Measurements from ENCODE around the gene PCCA.
"Not testable (repeated sequence)": the region's sequence is repeated elsewhere in the genome, so short reads cannot be mapped to it uniquely, and the experiment has no call there.

Gene PCCA

GRCh38 chr13:100247937-100248336, 159.0 kb downstream of the PCCA start:
- no peak for DNase-seq

GRCh38 chr13:100254002-100254401, 165.1 kb downstream of the PCCA start:
- no peak for DNase-seq

- no peak for DNase-seq
These were observed 173.5 kb downstream of the PCCA start for GRCh38 chr13:100262404-100262803.

- DNase-seq = no peak
These were observed 177.1 kb downstream of the PCCA start for GRCh38 chr13:100266026-100266425.

GRCh38 chr13:100269837-100270236, 180.9 kb downstream of the PCCA start:
- DNase-seq = no peak

- no peak for DNase-seq
These were observed 184.2 kb downstream of the PCCA start for GRCh38 chr13:100273138-100273537.

GRCh38 chr13:100273552-100273951, 184.7 kb downstream of the PCCA start:
- no peak for DNase-seq

- DNase-seq = no peak
These were observed 186.1 kb downstream of the PCCA start for GRCh38 chr13:100274942-100275506.

- no peak for DNase-seq
These were observed 186.9 kb downstream of the PCCA start for GRCh38 chr13:100275746-100276145.

- no peak for DNase-seq
These were observed 191.8 kb downstream of the PCCA start for GRCh38 chr13:100280681-100281080.

GRCh38 chr13:100282306-100282705, 193.4 kb downstream of the PCCA start:
- DNase-seq = not testable (repeated sequence)

- DNase-seq = no peak
These were observed 201.4 kb downstream of the PCCA start for GRCh38 chr13:100290165-100290801.

GRCh38 chr13:100291624-100292023, 202.7 kb downstream of the PCCA start:
- DNase-seq = peak; percentile 74

- DNase-seq = no peak
These were observed 208.5 kb downstream of the PCCA start for GRCh38 chr13:100297413-100297812.

GRCh38 chr13:100298116-100298681, 209.3 kb downstream of the PCCA start:
- DNase-seq = no peak

- DNase-seq = no peak
These were observed 209.8 kb downstream of the PCCA start for GRCh38 chr13:100298691-100299090.

GRCh38 chr13:100300243-100300642, 211.3 kb downstream of the PCCA start:
- DNase-seq = peak; percentile 57

GRCh38 chr13:100300708-100301107, 211.8 kb downstream of the PCCA start:
- peak; percentile 90 for DNase-seq

- peak; percentile 64 for DNase-seq
These were observed 212.5 kb downstream of the PCCA start for GRCh38 chr13:100301418-100301817.

GRCh38 chr13:100302391-100302790, 213.5 kb downstream of the PCCA start:
- DNase-seq = no peak

- peak; percentile 92 for DNase-seq
These were observed 215.3 kb downstream of the PCCA start for GRCh38 chr13:100304229-100304628.

- DNase-seq = no peak
These were observed 216.5 kb downstream of the PCCA start for GRCh38 chr13:100305398-100305797.

GRCh38 chr13:100306030-100306429, 217.1 kb downstream of the PCCA start:
- DNase-seq = no peak

- no peak for DNase-seq
These were observed 217.6 kb downstream of the PCCA start for GRCh38 chr13:100306434-100306999.
